GM21390 (cell line): ENCODE measurements around the gene CNTN4.

Source experiments
- ATAC-seq: cut with Tn5 transposase; IDR thresholded peaks from one replicate; pipeline ENCODE4 v1.9.1; 2021; ENCODE audit not compliant: unreplicated experiment

CNTN4 gene

GRCh38 chr3:2579206-2579605 lies 480.5 kb downstream of the CNTN4 start:
- ATAC-seq = no peak

GRCh38 chr3:2583046-2583445 lies 484.4 kb downstream of the CNTN4 start:
- ATAC-seq = no peak

- ATAC-seq = no peak
Observed at GRCh38 chr3:2589336-2589969, 490.8 kb downstream of the CNTN4 start.

- ATAC-seq = no peak
Observed at GRCh38 chr3:2595486-2595885, 496.8 kb downstream of the CNTN4 start.

GRCh38 chr3:2597615-2598014 lies 498.9 kb downstream of the CNTN4 start:
- no peak for ATAC-seq

- no peak for ATAC-seq
Observed at GRCh38 chr3:2599471-2599870, 500.8 kb downstream of the CNTN4 start.

- ATAC-seq = no peak
Observed at GRCh38 chr3:2603692-2604289, 505.1 kb downstream of the CNTN4 start.

- no peak for ATAC-seq
Observed at GRCh38 chr3:2614578-2614977, 515.9 kb downstream of the CNTN4 start.

GRCh38 chr3:2615080-2615479 lies 516.4 kb downstream of the CNTN4 start:
- no peak for ATAC-seq

- no peak for ATAC-seq
Observed at GRCh38 chr3:2623436-2623835, 524.8 kb downstream of the CNTN4 start.

GRCh38 chr3:2628117-2628516 lies 529.5 kb downstream of the CNTN4 start:
- ATAC-seq = no peak

- ATAC-seq = no peak
Observed at GRCh38 chr3:2635511-2635910, 536.8 kb downstream of the CNTN4 start.

- no peak for ATAC-seq
Observed at GRCh38 chr3:2643606-2644005, 544.9 kb downstream of the CNTN4 start.

GRCh38 chr3:2645001-2645400 lies 546.3 kb downstream of the CNTN4 start:
- no peak for ATAC-seq

- no peak for ATAC-seq
Observed at GRCh38 chr3:2650746-2651145, 552.1 kb downstream of the CNTN4 start.

GRCh38 chr3:2652386-2652785 lies 553.7 kb downstream of the CNTN4 start:
- no peak for ATAC-seq

GRCh38 chr3:2653706-2654105 lies 555.0 kb downstream of the CNTN4 start:
- ATAC-seq = no peak

GRCh38 chr3:2655229-2655701 lies 556.6 kb downstream of the CNTN4 start:
- no peak for ATAC-seq

- ATAC-seq = no peak
Observed at GRCh38 chr3:2656806-2657777, 558.4 kb downstream of the CNTN4 start.

- ATAC-seq = no peak
Observed at GRCh38 chr3:2657971-2658370, 559.3 kb downstream of the CNTN4 start.

- ATAC-seq = no peak
Observed at GRCh38 chr3:2659896-2660295, 561.2 kb downstream of the CNTN4 start.

GRCh38 chr3:2661078-2661477 lies 562.4 kb downstream of the CNTN4 start:
- ATAC-seq = no peak
